HCT116 (cell line): ENCODE measurements around the gene EMP2.

Experiments used
- CTCF ChIP-seq, 3 experiments: fragments of 200-600 bp in 1 of 3; sonication (generic) in 1 of 3; IDR thresholded peaks in 2 of 3; conservative IDR thresholded peaks in 1 of 3; 2 replicates each; pipeline ENCODE4 v1.5.1; 2012 to 2017; ENCODE audit warnings: low read depth in 2 of 3, low read length in 2 of 3, antibody characterized with exemption in 1 of 3, borderline replicate concordance in 1 of 3, control low read depth in 1 of 3, mild to moderate bottlenecking in 1 of 3, mixed read lengths in 1 of 3, mixed run types in 1 of 3, moderate library complexity in 1 of 3; ENCODE audit not compliant: insufficient read depth in 1 of 3
- POLR2AphosphoS5 ChIP-seq: IDR thresholded peaks from 2 replicates; pipeline ENCODE4 v1.6.1; 2011; ENCODE audit warnings: mild to moderate bottlenecking, low read depth, low read length, moderate library complexity
- RAD21 ChIP-seq: IDR thresholded peaks from 2 replicates; pipeline ENCODE4 v1.6.1; 2012; ENCODE audit warnings: low read depth, mild to moderate bottlenecking
- SRF ChIP-seq: IDR thresholded peaks from 2 replicates; pipeline ENCODE4 v1.6.1; 2012; ENCODE audit warnings: low read depth
- TF ChIP-seq, protein P1 (sequence below): IDR thresholded peaks from 2 replicates; pipeline ENCODE4 v1.6.1; 2012

DNA sequence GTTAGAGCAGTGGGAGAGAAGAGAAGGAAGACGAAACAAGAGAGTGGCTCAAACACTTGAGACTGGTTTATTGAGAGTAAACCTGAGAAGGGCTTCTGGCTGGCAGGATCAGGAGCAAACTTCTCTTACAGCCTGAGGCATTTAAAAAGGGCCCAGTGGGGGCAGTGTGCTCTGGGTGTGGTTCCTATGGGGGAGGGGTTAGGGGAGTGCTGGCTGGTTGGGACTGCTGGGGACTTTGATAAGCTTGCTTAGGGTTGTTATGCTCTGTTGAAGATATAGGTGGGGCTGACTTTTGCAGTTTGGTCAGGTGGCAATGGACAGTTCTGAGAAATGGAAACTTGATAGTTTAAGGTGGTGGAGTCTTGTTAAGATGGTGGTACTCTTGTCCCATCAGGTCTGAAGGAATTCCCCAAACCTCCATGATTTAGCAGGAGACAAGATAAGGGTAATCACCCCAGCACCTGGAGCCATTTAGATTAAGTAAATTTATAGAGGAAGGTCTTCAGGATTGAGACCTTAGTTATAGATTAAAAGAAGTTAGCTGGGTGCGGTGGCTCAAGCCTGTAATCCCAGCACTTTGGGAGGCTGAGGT, 79.3 kb downstream of the EMP2 start:
- TF ChIP-seq RAD21 (no peak), POLR2AphosphoS5 (no peak), SRF (no peak), CTCF (IDR thresholded peaks at IDR 0.05 in 2 of 3, conservative IDR thresholded peaks at IDR 0.05 in 1 of 3; ENCODE audit: borderline replicate concordance in 1 of 3, insufficient read depth in 1 of 3, low read depth in 2 of 3, low read length in 2 of 3) (peak in 1 of 3 experiments; percentile 11; a peak in 1 of 6 replicates)
- TF ChIP-seq, protein P1, sequence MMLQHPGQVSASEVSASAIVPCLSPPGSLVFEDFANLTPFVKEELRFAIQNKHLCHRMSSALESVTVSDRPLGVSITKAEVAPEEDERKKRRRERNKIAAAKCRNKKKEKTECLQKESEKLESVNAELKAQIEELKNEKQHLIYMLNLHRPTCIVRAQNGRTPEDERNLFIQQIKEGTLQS = no peak
